Tracheal epithelial cell (primary cell): ENCODE results near the gene NEK7. TPM values are rescaled to one million over a fixed set of nuclear protein-coding genes. Genes with fewer than 3 reads are reported as not detected.

Experiments
- total RNA-seq: library from RNA; depleted of rRNA; stranded (reverse); fragments of >200 nt; gene quantifications from 2 replicates; pipeline ENCODE4 v1.2.1, GENCODE V29; 2014

NEK7 gene
- total RNA-seq, result 56.1 and 60.0 TPM in 2 replicates

GRCh38 chr1:198156745-198157240 is at the start of gene NEK7:
NEK7 (plus strand) TSS chr1:198156998; CDS start chr1:198232581, 75,583 bp downstream.

Other genes starting within 250 kb of the NEK7 start
- not detected in 2 replicates for gene LHX9, start 239.6 kb upstream of the NEK7 start, total RNA-seq